T follicular helper cell (primary cell): ENCODE results near the gene HEATR5A.
"Not testable (repeated sequence)": the region's sequence is repeated elsewhere in the genome, so short reads cannot be mapped to it uniquely, and the experiment has no call there.

Experiments
- DNase-seq: peaks from one replicate; pipeline ENCODE4 v3.0.0-alpha.2; 2020; ENCODE audit warnings: low read depth
- total RNA-seq, 2 experiments: gene quantifications; one replicate each; lab custom pipeline; 2026; lab: John Stamatoyannopoulos, UW

The HEATR5A gene
- 10.0 to 13.6 reads per million in 2 experiments for total RNA-seq

- DNase-seq, result peak; percentile 87
These were observed at the start of gene HEATR5A for GRCh38 chr14:31420319-31421111. Gene HEATR5A (minus strand): TSS chr14:31420550. CDS start chr14:31402975, 17,575 bp downstream.

- DNase-seq, result no peak
These were observed 46.2 kb upstream of the HEATR5A start for GRCh38 chr14:31466554-31466953.

- DNase-seq, result no peak
These were observed 44.8 kb upstream of the HEATR5A start for GRCh38 chr14:31465111-31465510.

GRCh38 chr14:31462450-31462849 lies 42.1 kb upstream of the HEATR5A start:
- DNase-seq, result not testable (repeated sequence)

- no peak for DNase-seq
These were observed 41.2 kb upstream of the HEATR5A start for GRCh38 chr14:31461545-31461944.

- DNase-seq, result no peak
These were observed 37.6 kb upstream of the HEATR5A start for GRCh38 chr14:31457665-31458659.

- peak; percentile 89 for DNase-seq
These were observed 36.7 kb upstream of the HEATR5A start, which contains the start of gene DTD2 for GRCh38 chr14:31456841-31457664. Gene DTD2 (minus strand): TSS chr14:31457506. CDS start chr14:31457393, 113 bp downstream.

- no peak for DNase-seq
These were observed 29.7 kb upstream of the HEATR5A start for GRCh38 chr14:31449971-31450610.

- DNase-seq, result no peak
These were observed 28.8 kb upstream of the HEATR5A start for GRCh38 chr14:31449136-31449535.

- no peak for DNase-seq
These were observed 25.4 kb upstream of the HEATR5A start for GRCh38 chr14:31445703-31446102.

GRCh38 chr14:31442284-31442683 lies 21.9 kb upstream of the HEATR5A start:
- DNase-seq, result no peak

- no peak for DNase-seq
These were observed 21.1 kb upstream of the HEATR5A start for GRCh38 chr14:31441273-31442111.

- DNase-seq, result no peak
These were observed 19.9 kb upstream of the HEATR5A start for GRCh38 chr14:31440280-31440679.

GRCh38 chr14:31439561-31439960 lies 19.2 kb upstream of the HEATR5A start:
- DNase-seq, result no peak

GRCh38 chr14:31437045-31437691 lies 16.8 kb upstream of the HEATR5A start:
- DNase-seq, result not testable (repeated sequence)

GRCh38 chr14:31435276-31435675 lies 14.9 kb upstream of the HEATR5A start:
- DNase-seq, result no peak

- DNase-seq, result no peak
These were observed 10.4 kb upstream of the HEATR5A start for GRCh38 chr14:31430634-31431264.

GRCh38 chr14:31429791-31430190 lies 9.4 kb upstream of the HEATR5A start:
- DNase-seq, result no peak

GRCh38 chr14:31428011-31428410 lies 7.7 kb upstream of the HEATR5A start:
- no peak for DNase-seq
